ENCODE results near the gene CABP4. TPM values are rescaled to one million over a fixed set of nuclear protein-coding genes. Genes with fewer than 3 reads are reported as not detected.

The CABP4 gene
- total and polyA plus RNA-seq, 10 of the 15 experiments (the other 5 are each of a cell fraction or from before 2014, with no cell fraction given) = 0.04 to 0.41 (median 0.14) TPM; not detected in 2

DNA sequence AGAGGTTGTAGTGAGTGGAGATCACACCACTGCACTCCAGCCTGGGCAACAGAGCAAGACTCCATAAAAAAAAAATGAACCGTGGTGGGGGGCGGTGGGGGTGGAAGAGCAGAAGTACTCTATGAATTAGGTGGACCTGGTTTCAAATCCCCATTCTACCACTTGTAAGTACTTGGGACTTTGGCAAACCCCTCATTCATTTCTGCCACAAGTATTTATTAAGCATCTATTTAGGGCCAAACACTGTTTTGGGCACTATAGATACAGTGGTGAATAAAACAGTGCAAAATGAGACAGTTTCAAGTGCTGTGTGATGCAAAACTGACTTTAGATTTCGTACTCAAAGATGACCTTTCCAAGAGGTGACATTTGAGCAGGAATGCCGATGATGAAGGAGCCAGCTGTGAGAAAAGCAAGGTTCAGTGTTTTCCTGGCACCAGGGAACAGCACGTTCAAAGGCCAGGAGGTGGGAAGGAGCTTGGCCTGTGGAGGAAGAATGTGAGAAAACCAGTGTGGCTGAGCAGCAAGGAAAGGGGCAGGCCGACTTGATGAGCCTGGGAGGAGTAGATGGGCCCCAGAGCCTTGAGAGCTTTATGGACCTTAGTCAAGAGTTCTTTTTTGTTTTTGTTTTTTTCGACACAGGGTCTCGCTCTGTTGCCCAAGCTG, 15.3 kb downstream of the CABP4 start:
- peaks cover 25% of the 10 kb centered on the region for H3K4me1 ChIP-seq (ENCODE audit: control insufficient read depth, insufficient read depth, low read length)
- H3K27me3 ChIP-seq (replicated peaks in 1 of 2; ENCODE audit: control insufficient read depth in 2 of 2, insufficient read depth in 2 of 2, low read length in 1 of 2) = no peaks in the 10 kb centered on the region
- SMC1A ChIA-PET (ENCODE audit: uncharacterized antibody, unreplicated experiment) = interaction anchor here (1.1 to 4.1 kb wide), 5 partner anchors 14 to 89 kb away, joined by 3 to 35 read pairs (median 10); partner anchors contain the start of genes AIP and PPP1CA
- DNase-seq (ENCODE audit: low read depth, low spot score) (no peak), FAIRE-seq (peak; percentile 41), ATAC-seq (no peak)
- WGBS (ENCODE audit: insufficient coverage, insufficient replicate concordance, low lambda C conversion rate, missing lambda C conversion rate) = 28% methylated on average over 8 of the region's 8 CpGs
- intact Hi-C loops (cut with micrococcal nuclease; ENCODE audit: unreplicated experiment) (no loop called here), in situ Hi-C loops (cut with MboI) (no loop called here)
- CTCF ChIA-PET = interaction anchor here (0.9 to 3.2 kb wide), 7 partner anchors 15 to 121 kb away, joined by 3 to 15 read pairs (median 4); partner anchors contain the start of genes PPP1CA and PTPRCAP
- H4K20me1 ChIP-seq (ENCODE audit: control insufficient read depth, insufficient read depth) = no peaks in the 10 kb centered on the region
- no peak overlapping the region; the same call in 1 of the 2 replicates for H3K9ac ChIP-seq (ENCODE audit: control insufficient read depth, insufficient read depth, low read length)
- BruUV-seq (replicated peaks) = no TSS peak
- TF ChIP-seq MYC (IDR thresholded peaks at IDR 0.05; ENCODE audit: insufficient read depth, insufficient read length, insufficient replicate concordance, low read length, severe bottlenecking) = no peak
- peak; percentile 31; the same call in 1 of the 2 replicates for TF ChIP-seq RUNX3 (IDR thresholded peaks at IDR 0.05; ENCODE audit: low read length)
- TF ChIP-seq SUZ12 (IDR thresholded peaks at IDR 0.05; ENCODE audit: unreplicated experiment) = no peak
- 0 out of 2 replicates have a peak, but pooled peaks have one; percentile 45 for TF ChIP-seq JUNB (IDR thresholded peaks at IDR 0.05)
- peak; percentile 44; the same call in 1 of the 2 replicates for TF ChIP-seq SPI1 (IDR thresholded peaks at IDR 0.05; ENCODE audit: borderline replicate concordance, insufficient read depth, low read depth, low read length)
- peak; percentile 84; the same call in 1 of the 2 replicates for TF ChIP-seq ZNF24 (IDR thresholded peaks at IDR 0.05)
- H2AFZ ChIP-seq (ENCODE audit: control insufficient read depth, low read depth, low read length) = peak overlapping the region; percentile 68
- H3K79me2 ChIP-seq (ENCODE audit: control insufficient read depth, insufficient read depth, low read length) = peaks cover 7% of the 10 kb centered on the region
- RAD21 ChIA-PET (ENCODE audit: unreplicated experiment) = interaction anchor here (1.0 to 5.4 kb wide), 7 partner anchors 15 to 78 kb away, joined by 3 to 53 read pairs (median 4); partner anchors contain the start of genes AIP, PITPNM1, PPP1CA and PTPRCAP
- peak overlapping the region; percentile 51 for H3K4me2 ChIP-seq (ENCODE audit: control insufficient read depth, insufficient read depth)
- no peak overlapping the region; the same call in 1 of the 2 replicates for H3K27ac ChIP-seq (ENCODE audit: control insufficient read depth, insufficient read depth)
- POLR2A ChIA-PET = interaction anchor here (0.7 to 8.1 kb wide), 7 partner anchors 10 to 67 kb away, joined by 3 to 78 read pairs (median 22); partner anchors contain the start of genes AIP, PPP1CA, PTPRCAP and RPS6KB2
- no peak overlapping the region for H3K4me3 ChIP-seq
- H3K9me3 ChIP-seq (replicated peaks; ENCODE audit: control insufficient read depth, insufficient read depth, low read length) = no peaks in the 10 kb centered on the region
- no peaks in the 10 kb centered on the region for H3K36me3 ChIP-seq (ENCODE audit: control insufficient read depth in 2 of 2, insufficient read depth in 2 of 2, low read length in 1 of 2)

Data from GM12878 (cell line).